Lung (tissue), 12 donors: ENCODE measurements around the gene SULT4A1. TPM values are rescaled to one million over a fixed set of nuclear protein-coding genes. Genes with fewer than 3 reads are reported as not detected.

Experiments used
- ATAC-seq: fragments of 200-7000 bp; cut with Tn5 transposase; one replicate; pipeline ENCODE4 v1.9.1; 2020; ENCODE audit warnings: moderate number of reproducible peaks; ENCODE audit not compliant: insufficient read depth, low FRiP score
- DNase-seq, 3 donors: peaks; one replicate each; pipeline ENCODE4 v3.0.0-alpha.2; 2013 to 2017
- H3K27ac ChIP-seq, 2 donors: one replicate each; pipeline ENCODE4 v1.5.1; 2013; ENCODE audit warnings: mild to moderate bottlenecking in 2 of 2, moderate library complexity in 2 of 2, control low read depth in 1 of 2, inconsistent platforms in 1 of 2, low read depth in 1 of 2, low read length in 1 of 2
- H3K27me3 ChIP-seq, 3 donors: one replicate each; pipeline ENCODE4 v1.5.1; 2013; ENCODE audit warnings: low read length in 2 of 3; ENCODE audit not compliant: control insufficient read depth in 3 of 3, insufficient read depth in 3 of 3
- H3K36me3 ChIP-seq, 4 donors: one replicate each; pipeline ENCODE4 v1.5.1; 2013; ENCODE audit warnings: low read length in 4 of 4, mild to moderate bottlenecking in 1 of 4, moderate library complexity in 1 of 4; ENCODE audit not compliant: control insufficient read depth in 4 of 4, insufficient read depth in 4 of 4
- H3K4me1 ChIP-seq, 5 donors: one replicate each; pipeline ENCODE4 v1.5.1; 2013; ENCODE audit warnings: low read length in 5 of 5, mild to moderate bottlenecking in 2 of 5, moderate library complexity in 1 of 5; ENCODE audit not compliant: control insufficient read depth in 5 of 5, insufficient read depth in 5 of 5
- H3K4me3 ChIP-seq: one replicate; pipeline ENCODE4 v1.5.1; 2013; ENCODE audit warnings: mild to moderate bottlenecking, control low read depth, moderate library complexity
- H3K9ac ChIP-seq, 2 donors: one replicate each; pipeline ENCODE4 v1.5.1; 2013; ENCODE audit warnings: low read length in 2 of 2, control low read depth in 1 of 2; ENCODE audit not compliant: insufficient read depth in 1 of 2
- H3K9me3 ChIP-seq, 4 donors: one replicate each; pipeline ENCODE4 v1.5.1; 2013; ENCODE audit warnings: low read length in 3 of 4, mild to moderate bottlenecking in 1 of 4, moderate library complexity in 1 of 4; ENCODE audit not compliant: control insufficient read depth in 4 of 4, insufficient read depth in 3 of 4
- CTCF ChIP-seq: IDR thresholded peaks from 2 replicates; pipeline ENCODE4 v1.5.1; 2012; ENCODE audit warnings: mild to moderate bottlenecking; ENCODE audit errors: control extremely low read depth, extremely low read depth
- WGBS, 2 donors: extraction: QIAGEN DNeasy Blood & Tissue Kit; methylation state at CpG; one replicate each; pipeline ENCODE4 v1.1.7; 2013; 5-methylcytosine and 5-hydroxymethylcytosine counted together
- polyA plus RNA-seq, 2 donors: library from polyadenylated mRNA; stranded (reverse); fragments of 200-250 nt; gene quantifications; one replicate each; pipeline ENCODE4 v1.2.1, GENCODE V29; 2013
- total RNA-seq, 2 donors: library from RNA; depleted of rRNA in 1 of 2; stranded (reverse); fragments of >200 nt in 1 of 2; gene quantifications; one replicate each; pipeline ENCODE4 v1.2.1, GENCODE V29; 2014 to 2021
- donor health status: control.
- donor health status: control.
- donor health status: Bipolar disorder and iron deficiency.
- donor health status: healthy.
- donor health status: DM: yes; HTN: yes; CAD: no.

Gene SULT4A1
- total and polyA plus RNA-seq, 4 donors, result 0.06 to 0.31 (median 0.26) TPM; not detected in 1

DNA sequence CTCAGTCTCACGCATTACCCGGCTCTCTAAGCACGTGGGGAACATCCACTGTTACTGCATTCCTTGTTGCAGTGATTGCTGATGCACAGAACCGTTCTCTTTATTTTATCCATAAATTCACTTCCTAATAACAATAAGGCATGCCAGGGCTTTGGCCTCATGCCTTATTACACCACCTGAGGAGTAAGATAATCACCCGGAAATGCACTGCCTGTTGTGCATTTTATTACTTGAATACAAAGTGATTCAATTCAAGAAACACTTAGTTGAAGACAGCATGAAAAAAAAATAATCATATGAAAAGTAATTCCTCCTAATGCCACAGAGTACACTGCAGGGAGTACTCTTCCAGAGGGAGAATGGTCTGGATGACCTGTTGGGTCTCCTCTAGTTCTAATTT, 69.4 kb downstream of the SULT4A1 start:
- H3K27me3 ChIP-seq, result no peaks in the 10 kb centered on the region
- H3K9ac ChIP-seq, result no peak overlapping the region
- DNase-seq, result no peak
- no peak for ATAC-seq
- no peaks in the 10 kb centered on the region for H3K9me3 ChIP-seq
- H3K4me3 ChIP-seq, result no peak overlapping the region
- no peak for TF ChIP-seq CTCF
- H3K27ac ChIP-seq, result no peak overlapping the region
- 68 to 71% methylated on average over 5 of the region's 5 CpGs for WGBS, 2 donors
- H3K4me1 ChIP-seq, result peaks cover 0 to 1% (median 0%) of the 10 kb centered on the region in 5 donors
- H3K36me3 ChIP-seq, result peaks cover 0 to 2% (median 0%) of the 10 kb centered on the region in 4 donors

- Histone ChIP-seq H3K36me3 (peaks cover 0 to 2% (median 0%) of the 10 kb centered on the region in 4 donors), H3K9ac (no peak overlapping the region), H3K9me3 (no peaks in the 10 kb centered on the region), H3K27me3 (no peaks in the 10 kb centered on the region), H3K4me3 (no peak overlapping the region), H3K4me1 (peaks cover 0 to 1% (median 0%) of the 10 kb centered on the region in 5 donors), H3K27ac (no peak overlapping the region)
- 52 to 83% methylated on average over 7 of the region's 7 CpGs for WGBS, 2 donors
- ATAC-seq (peak; percentile 72), DNase-seq (peak in 2 of 3 donors; percentile 16 to 35)
- TF ChIP-seq CTCF, result no peak
Observed at GRCh38 chr22:43789452-43789851, 72.9 kb downstream of the SULT4A1 start.

DNA sequence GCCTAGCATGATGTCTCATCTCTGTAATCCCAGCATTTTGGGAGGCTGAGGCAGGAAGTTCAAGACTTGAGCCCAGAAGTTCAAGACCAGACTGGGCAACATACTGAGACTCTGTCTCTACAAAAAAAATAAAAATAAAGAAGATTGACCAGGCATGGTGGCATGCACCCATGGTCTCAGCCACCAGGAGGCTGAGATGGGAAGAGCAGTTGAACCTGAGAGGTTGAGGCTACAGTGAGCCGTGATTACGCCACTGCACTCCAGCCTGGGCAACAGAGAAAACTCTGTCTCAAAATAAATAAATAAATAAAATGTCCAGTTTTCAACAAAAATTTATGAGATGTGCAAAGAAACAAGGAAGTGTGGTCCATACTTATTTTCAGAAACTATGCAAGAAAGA, 78.5 kb downstream of the SULT4A1 start:
- ATAC-seq (no peak), DNase-seq (no peak)
- no peaks in the 10 kb centered on the region for H3K9me3 ChIP-seq
- H3K27ac ChIP-seq, result no peak overlapping the region
- H3K4me3 ChIP-seq, result no peak overlapping the region
- peaks cover 0 to 1% (median 0%) of the 10 kb centered on the region in 4 donors for H3K36me3 ChIP-seq
- WGBS, 2 donors, result 79 to 93% methylated on average over 2 of the region's 2 CpGs
- no peak for TF ChIP-seq CTCF
- H3K9ac ChIP-seq, result no peak overlapping the region
- no peaks in the 10 kb centered on the region for H3K4me1 ChIP-seq
- H3K27me3 ChIP-seq, result no peaks in the 10 kb centered on the region

DNA sequence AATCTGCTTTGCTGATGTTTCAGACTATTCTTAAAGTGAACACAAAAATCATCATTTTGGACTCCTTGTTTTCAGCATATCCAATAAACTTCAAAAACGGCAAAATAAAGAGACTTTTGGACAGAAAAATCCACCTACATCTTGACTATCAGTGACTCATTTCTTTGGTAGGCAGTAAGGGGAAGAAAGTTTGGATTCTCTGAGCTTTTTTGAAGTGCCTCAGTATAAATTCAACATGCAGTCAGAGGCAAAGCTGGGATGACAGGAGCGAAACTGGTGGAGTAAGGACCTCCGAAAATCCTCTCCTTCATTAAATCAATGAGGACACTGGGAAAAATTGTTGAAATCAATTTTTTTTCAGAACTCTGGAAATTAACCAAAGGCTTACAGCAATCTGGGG, 79.9 kb downstream of the SULT4A1 start:
- no peak for TF ChIP-seq CTCF
- WGBS, 2 donors, result 87 to 95% methylated on average over 3 of the region's 3 CpGs
- DNase-seq, result no peak
- Histone ChIP-seq H3K27ac (no peak overlapping the region), H3K4me3 (no peak overlapping the region), H3K9ac (no peak overlapping the region), H3K27me3 (no peaks in the 10 kb centered on the region), H3K36me3 (peaks cover 0 to 1% (median 0%) of the 10 kb centered on the region in 4 donors), H3K9me3 (no peaks in the 10 kb centered on the region), H3K4me1 (no peaks in the 10 kb centered on the region)
- ATAC-seq, result no peak
